ENCODE results near the gene SLC12A9. TPM values are rescaled to one million over a fixed set of nuclear protein-coding genes. Genes with fewer than 3 reads are reported as not detected.

Gene SLC12A9
- total and polyA plus RNA-seq, 2 of the 8 experiments (the other 6 are each of a cell fraction or from before 2014, with no cell fraction given), result 31.4 to 40.1 TPM

- H3K79me2 ChIP-seq (ENCODE audit: control insufficient read depth in 1 of 2, insufficient read depth in 2 of 2, low read length in 2 of 2), result no peaks in the 10 kb centered on the region
Observed at GRCh38 chr7:100808354-100808875, 44.1 kb upstream of the SLC12A9 start.

More at GRCh38 chr7:100808354-100808875, 44.1 kb upstream of the SLC12A9 start:
- Histone ChIP-seq H3K27me3 (replicated peaks in 1 of 4; ENCODE audit: control insufficient read depth in 3 of 4, extremely low read depth in 1 of 4, insufficient read depth in 3 of 4, low read length in 3 of 4) (no peaks in the 10 kb centered on the region), H3K79me1 (ENCODE audit: low read depth, low read length) (no peaks in the 10 kb centered on the region; the same call in 1 of the 2 replicates), H4K8ac (ENCODE audit: extremely low read depth, insufficient read depth, low read length) (no peak overlapping the region), H2BK20ac (ENCODE audit: low read length) (no peak overlapping the region), H4K91ac (replicated peaks; ENCODE audit: insufficient read length, low read length) (no peak overlapping the region), H3K18ac (ENCODE audit: extremely low read depth, low read length) (no peak overlapping the region), H3K4ac (replicated peaks; ENCODE audit: insufficient read length, low read depth, low read length) (no peak overlapping the region), H4K20me1 (replicated peaks in 1 of 2; ENCODE audit: control insufficient read depth in 1 of 2, insufficient read depth in 2 of 2, low read length in 2 of 2) (peaks cover 5 to 7% of the 10 kb centered on the region in 2 experiments), H3K23me2 (ENCODE audit: low read depth, low read length) (no peaks in the 10 kb centered on the region), H3K14ac (ENCODE audit: insufficient read length) (no peak overlapping the region), H3K4me3 (ENCODE audit: extremely low read depth in 1 of 4, insufficient read depth in 2 of 4, low read depth in 3 of 4, low read length in 4 of 4) (no peak overlapping the region), H2BK12ac (ENCODE audit: low read depth, low read length) (no peak overlapping the region), H4K5ac (ENCODE audit: insufficient read length, low read depth, low read length) (no peak overlapping the region), H3K9ac (replicated peaks in 1 of 4; ENCODE audit: extremely low read depth in 1 of 4, low read depth in 3 of 4, low read length in 3 of 4) (no peak overlapping the region), H3K27ac (ENCODE audit: low read depth, low read length) (no peak overlapping the region), H2BK15ac (ENCODE audit: low read length) (no peak overlapping the region), H2AK5ac (ENCODE audit: low read depth, low read length) (no peak overlapping the region), H3K4me2 (ENCODE audit: insufficient read depth in 1 of 2, low read depth in 2 of 2, low read length in 2 of 2) (no peak overlapping the region), H3K23ac (ENCODE audit: insufficient read length) (no peak overlapping the region), H3K36me3 (ENCODE audit: control insufficient read depth in 2 of 4, insufficient read depth in 4 of 4, low read length in 3 of 4) (peaks cover 42 to 93% (median 68%) of the 10 kb centered on the region in 4 experiments), H2BK120ac (replicated peaks; ENCODE audit: low read depth, low read length) (no peak overlapping the region), H3K4me1 (replicated peaks in 1 of 4; ENCODE audit: control insufficient read depth in 3 of 4, insufficient read depth in 4 of 4, low read length in 3 of 4) (peaks cover 0 to 2% (median under 1%) of the 10 kb centered on the region in 4 experiments; a peak in 4 of 7 replicates), H3K9me3 (ENCODE audit: insufficient read depth in 2 of 2, low read depth in 1 of 2, low read length in 1 of 2) (no peaks in the 10 kb centered on the region), H2AFZ (ENCODE audit: low read length) (no peak overlapping the region), H2BK5ac (ENCODE audit: low read depth, low read length) (no peak overlapping the region), H3K56ac (replicated peaks; ENCODE audit: insufficient read length, low read depth, low read length) (no peak overlapping the region)
- no peak for FAIRE-seq
- CTCF ChIA-PET (ENCODE audit: partially characterized antibody), result interaction anchor here (2.3 to 13.2 kb wide), 3 partner anchors 9 to 45 kb away, joined by 9 to 215 read pairs (median 12); partner anchors contain the start of gene SLC12A9
- TF ChIP-seq SP2 (IDR thresholded peaks at IDR 0.05; ENCODE audit: low read length), result no peak
- TF ChIP-seq SP1 (IDR thresholded peaks at IDR 0.05; ENCODE audit: low read depth, low read length), result no peak
- TF ChIP-seq TEAD4 (IDR thresholded peaks at IDR 0.05; ENCODE audit: low read depth, low read length), result no peak
- TF ChIP-seq NANOG (IDR thresholded peaks at IDR 0.05; ENCODE audit: insufficient read depth, low read depth, low read length, poor library complexity, severe bottlenecking), result no peak
- TF ChIP-seq CREB1 (IDR thresholded peaks at IDR 0.05), result no peak
- no peak for TF ChIP-seq RBBP5 (IDR thresholded peaks at IDR 0.05; ENCODE audit: borderline replicate concordance, low read depth, low read length)
- no peak for TF ChIP-seq KDM4A (IDR thresholded peaks at IDR 0.05; ENCODE audit: low read depth, low read length, severe bottlenecking)
- TF ChIP-seq EGR1 (IDR thresholded peaks at IDR 0.05; ENCODE audit: borderline replicate concordance, low read depth, low read length), result no peak
- no peak for TF ChIP-seq CTBP2 (IDR thresholded peaks at IDR 0.05; ENCODE audit: borderline replicate concordance, insufficient read depth, insufficient read length, low read length)
- no peak for TF ChIP-seq MAFK (IDR thresholded peaks at IDR 0.05; ENCODE audit: low read depth, low read length)
- TF ChIP-seq BCL11A (IDR thresholded peaks at IDR 0.05; ENCODE audit: low read depth in 2 of 2, low read length in 2 of 2), result no peak
- no peak for TF ChIP-seq HDAC2 (IDR thresholded peaks at IDR 0.05; ENCODE audit: borderline replicate concordance in 1 of 2, low read depth in 2 of 2, low read length in 2 of 2)
- POLR2A ChIA-PET (ENCODE audit: partially characterized antibody), result interaction anchor here (1.0 to 2.2 kb wide), 5 partner anchors 12 to 19 kb away, joined by 3 to 8 read pairs (median 4); partner anchors contain the start of gene EPHB4
- 96% methylated on average over 5 of the region's 5 CpGs; no CpG with 5 or more reads in 1 of the 2 experiments for WGBS, 2 experiments (ENCODE audit: extremely low coverage in 1 of 2, insufficient coverage in 1 of 2, insufficient read length in 1 of 2, insufficient replicate concordance in 2 of 2, low coverage in 1 of 2, low lambda C conversion rate in 2 of 2, missing lambda C conversion rate in 1 of 2)
- no peak for DNase-seq (ENCODE audit: low read depth in 1 of 2, low spot score in 2 of 2)
